Activated CD8-positive, alpha-beta memory T cell treated with anti-CD3 and anti-CD28 coated beads, Interleukin-2, amount 50 U/mL, for 24 hours (primary cell): ENCODE measurements around the gene PRELP.

ENCODE experiments used
- DNase-seq: peaks from one replicate; pipeline ENCODE4 v3.0.0-alpha.2; 2020; ENCODE audit errors: extremely low read depth

The PRELP gene

GRCh38 chr1:203478231-203478630, 2.6 kb downstream of the PRELP start:
- DNase-seq, result no peak

GRCh38 chr1:203478986-203479385, 3.4 kb downstream of the PRELP start:
- no peak for DNase-seq

GRCh38 chr1:203479646-203480045, 4.0 kb downstream of the PRELP start:
- no peak for DNase-seq

- DNase-seq, result no peak
Observed at GRCh38 chr1:203480084-203480483, 4.5 kb downstream of the PRELP start.

GRCh38 chr1:203480525-203481084, 5.0 kb downstream of the PRELP start:
- peak; percentile 10 for DNase-seq

- no peak for DNase-seq
Observed at GRCh38 chr1:203481196-203481595, 5.6 kb downstream of the PRELP start.

- no peak for DNase-seq
Observed at GRCh38 chr1:203486618-203487370, 11.2 kb downstream of the PRELP start.

GRCh38 chr1:203488539-203488938, 12.9 kb downstream of the PRELP start:
- no peak for DNase-seq

GRCh38 chr1:203490607-203491006, 15.0 kb downstream of the PRELP start:
- no peak for DNase-seq

- no peak for DNase-seq
Observed at GRCh38 chr1:203491664-203492063, 16.1 kb downstream of the PRELP start.

GRCh38 chr1:203492082-203492747, 16.6 kb downstream of the PRELP start:
- DNase-seq, result no peak

- no peak for DNase-seq
Observed at GRCh38 chr1:203492748-203493130, 17.1 kb downstream of the PRELP start.

GRCh38 chr1:203493901-203494300, 18.3 kb downstream of the PRELP start, which contains the start of gene OPTC:
TSS of gene OPTC (plus strand) at chr1:203494153. CDS start at chr1:203496006, 1,853 bp downstream.
- DNase-seq, result no peak

- no peak for DNase-seq
Observed at GRCh38 chr1:203495845-203496244, 20.2 kb downstream of the PRELP start.

- no peak for DNase-seq
Observed at GRCh38 chr1:203497269-203497777, 21.7 kb downstream of the PRELP start.

- no peak for DNase-seq
Observed at GRCh38 chr1:203499643-203500278, 24.2 kb downstream of the PRELP start.

- DNase-seq, result no peak
Observed at GRCh38 chr1:203500279-203500678, 24.7 kb downstream of the PRELP start.

GRCh38 chr1:203503836-203504235, 28.2 kb downstream of the PRELP start:
- DNase-seq, result no peak

GRCh38 chr1:203504400-203505250, 29.0 kb downstream of the PRELP start:
- DNase-seq, result peak; percentile 43

- no peak for DNase-seq
Observed at GRCh38 chr1:203505526-203506204, 30.1 kb downstream of the PRELP start.
